HG03354 (cell line): ENCODE results near the gene SEC31A.
"Not testable (repeated sequence)": the region's sequence is repeated elsewhere in the genome, so short reads cannot be mapped to it uniquely, and the experiment has no call there.

ENCODE experiments used
- ATAC-seq: cut with Tn5 transposase; IDR thresholded peaks from one replicate; pipeline ENCODE4 v1.9.1; 2021; ENCODE audit warnings: mild to moderate bottlenecking; ENCODE audit not compliant: unreplicated experiment, poor library complexity, severe bottlenecking

Gene SEC31A

DNA sequence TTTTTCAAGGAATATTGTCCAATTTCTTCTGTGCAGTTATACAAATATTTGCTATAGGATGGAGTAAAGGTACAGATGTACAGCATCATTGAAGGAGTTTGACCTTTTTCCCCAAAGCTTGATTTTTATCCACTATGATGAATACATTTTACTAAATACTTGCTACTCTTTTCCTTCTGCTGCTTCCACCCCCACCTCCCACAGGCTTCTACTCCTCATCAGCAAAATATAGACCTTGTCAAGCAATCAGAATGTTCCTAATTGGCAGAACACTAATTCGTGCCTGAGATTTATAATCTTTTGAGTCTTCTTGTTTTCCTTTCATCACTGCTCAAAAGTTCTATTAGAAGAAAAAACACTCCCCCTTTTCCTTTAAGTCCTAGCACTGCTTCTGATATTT lies 5.8 kb upstream of the SEC31A start:
- ATAC-seq, result no peak

DNA sequence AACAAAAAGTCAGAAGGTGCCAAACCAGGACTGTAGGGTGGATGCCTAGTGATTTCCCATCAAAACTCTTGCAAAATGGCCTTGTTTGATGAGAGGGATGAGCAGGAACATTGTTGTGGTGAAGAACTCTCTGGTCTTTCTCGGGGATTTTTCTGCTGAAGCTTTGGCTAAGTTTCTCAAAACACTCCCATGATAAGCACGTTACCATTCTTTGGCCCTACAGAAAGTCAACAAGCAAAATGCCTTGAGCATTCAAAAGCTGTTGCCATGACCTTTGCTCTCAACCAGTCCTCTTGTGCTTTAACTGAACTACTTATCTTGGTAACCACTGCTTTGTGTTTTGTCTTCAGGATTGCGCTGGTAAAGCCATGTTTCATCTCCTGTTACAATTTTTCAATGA lies 3.0 kb upstream of the SEC31A start:
- no peak for ATAC-seq

DNA sequence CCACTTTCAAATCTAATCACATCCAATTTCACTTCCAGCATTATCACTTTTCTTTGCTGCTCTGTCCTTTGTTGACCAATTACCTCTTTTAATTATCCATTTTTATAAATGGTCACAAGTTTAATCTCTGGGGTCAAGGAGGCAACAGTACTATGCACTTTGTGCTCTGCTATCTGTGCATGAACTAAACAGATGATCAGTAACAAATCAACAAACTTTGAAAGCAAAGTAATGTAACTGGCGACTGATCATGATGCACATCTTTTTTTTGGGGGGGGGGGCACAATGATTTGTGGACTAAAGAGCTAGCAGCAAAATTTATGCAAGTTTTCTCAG lies 1.5 kb upstream of the SEC31A start:
- ATAC-seq, result no peak

DNA sequence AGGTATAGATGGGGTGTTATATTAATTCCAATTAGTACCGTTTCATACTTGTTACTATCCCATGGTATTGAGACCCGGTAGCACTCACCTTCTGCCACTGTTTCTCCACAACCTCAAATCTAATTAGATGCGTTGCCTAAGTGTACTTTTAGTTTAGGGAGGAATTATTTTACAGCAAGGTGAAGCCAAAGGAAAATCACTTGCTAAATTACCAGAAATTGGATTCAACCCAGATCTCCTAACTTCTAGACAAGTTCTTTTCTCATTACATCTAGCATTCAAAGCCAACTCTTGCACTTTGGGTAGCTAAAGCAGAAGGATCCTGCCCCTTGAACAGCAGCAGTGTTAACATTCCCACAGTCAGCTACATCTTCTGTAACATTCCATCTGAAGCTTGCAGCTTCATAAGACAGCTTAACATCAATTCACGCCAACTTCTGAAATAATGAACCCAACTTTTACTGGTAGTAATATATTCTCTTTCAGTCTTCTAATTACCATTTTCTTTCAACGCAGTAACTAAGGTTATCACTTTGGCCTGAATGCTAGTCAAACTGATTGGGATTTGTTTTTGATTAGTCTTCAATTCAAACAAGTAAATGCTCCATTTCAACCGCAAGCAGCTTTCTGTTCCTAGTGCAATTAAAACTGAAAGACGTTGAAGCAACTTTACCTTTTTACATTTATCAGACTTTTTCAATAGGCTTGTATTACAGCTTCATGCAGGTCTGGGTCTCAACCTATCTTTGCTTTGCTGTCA lies 934 bp upstream of the SEC31A start:
- ATAC-seq, result peak; percentile 5

DNA sequence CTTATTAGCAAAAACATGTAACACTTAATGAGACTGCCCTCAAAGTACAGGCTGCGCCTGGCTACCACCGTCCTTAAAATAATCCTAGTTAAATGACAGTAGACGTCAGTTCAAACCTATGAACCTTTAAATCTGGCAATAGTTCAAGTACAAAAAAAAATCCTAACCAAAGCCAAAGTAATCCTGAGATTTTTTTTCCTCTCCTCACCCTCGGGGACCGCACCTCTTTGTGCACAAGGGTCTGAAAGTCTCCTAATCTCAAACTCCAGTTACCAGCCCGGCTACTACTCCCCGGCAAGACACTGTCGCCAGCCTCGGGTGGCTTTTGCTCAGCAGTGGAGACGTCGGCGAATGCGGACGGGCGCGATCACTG lies 439 bp downstream of the SEC31A start:
- ATAC-seq, result peak; percentile 2

GRCh38 chr4:82889287-82889686 lies 1.7 kb downstream of the SEC31A start:
- ATAC-seq, result no peak

- ATAC-seq, result no peak
Measured at GRCh38 chr4:82886147-82886942, 4.6 kb downstream of the SEC31A start.

GRCh38 chr4:82885410-82885809 lies 5.5 kb downstream of the SEC31A start:
- ATAC-seq, result no peak

DNA sequence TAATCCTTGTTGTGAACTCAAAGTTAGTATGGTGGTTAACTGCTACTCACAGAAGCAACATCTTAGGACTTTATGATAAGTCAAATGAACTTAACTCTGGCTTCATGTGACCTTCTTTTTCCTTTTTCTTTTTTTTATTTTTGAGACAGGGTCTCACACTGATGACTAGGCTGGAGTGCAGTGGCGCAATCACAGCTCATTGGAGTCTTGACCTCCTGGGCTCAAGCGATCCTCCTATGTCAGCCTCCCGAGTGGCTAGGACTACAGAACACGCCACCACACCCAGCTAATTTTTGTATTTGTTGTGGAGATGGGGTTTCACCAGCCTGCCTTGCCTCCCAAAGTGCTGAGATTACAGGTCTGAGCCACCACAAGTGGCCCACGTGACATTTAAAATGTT lies 22.4 kb downstream of the SEC31A start:
- no peak for ATAC-seq

DNA sequence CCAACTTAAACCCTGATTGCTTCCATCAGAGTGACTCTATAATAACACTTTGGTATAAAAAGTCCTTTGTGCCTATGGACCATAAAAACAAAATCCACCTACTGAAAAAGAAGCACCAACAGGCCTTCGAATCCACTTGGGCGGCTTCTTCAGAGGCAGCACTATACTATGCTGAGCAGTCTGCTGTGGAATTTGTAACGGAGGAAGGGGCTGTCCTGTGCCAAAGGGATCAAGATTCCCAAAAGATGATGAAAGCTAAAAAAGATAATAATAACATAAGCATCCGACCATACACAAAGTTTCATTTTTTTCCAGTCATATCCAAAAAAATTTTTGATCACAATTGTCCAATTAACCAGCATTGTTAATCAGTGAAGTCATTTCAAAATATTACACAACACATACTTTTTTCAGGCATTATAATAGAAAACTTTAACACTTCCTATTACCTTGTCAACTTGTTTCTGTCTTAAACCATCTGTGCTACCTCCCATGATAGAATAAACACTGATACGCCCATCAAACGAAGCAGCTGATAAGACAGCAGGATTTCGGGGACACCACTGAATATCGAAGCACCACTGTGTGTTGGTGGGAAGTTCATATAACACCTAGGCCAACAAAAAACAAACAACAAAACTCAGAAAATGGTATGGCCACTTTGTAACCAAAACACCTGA lies 24.1 kb downstream of the SEC31A start:
- ATAC-seq, result no peak

DNA sequence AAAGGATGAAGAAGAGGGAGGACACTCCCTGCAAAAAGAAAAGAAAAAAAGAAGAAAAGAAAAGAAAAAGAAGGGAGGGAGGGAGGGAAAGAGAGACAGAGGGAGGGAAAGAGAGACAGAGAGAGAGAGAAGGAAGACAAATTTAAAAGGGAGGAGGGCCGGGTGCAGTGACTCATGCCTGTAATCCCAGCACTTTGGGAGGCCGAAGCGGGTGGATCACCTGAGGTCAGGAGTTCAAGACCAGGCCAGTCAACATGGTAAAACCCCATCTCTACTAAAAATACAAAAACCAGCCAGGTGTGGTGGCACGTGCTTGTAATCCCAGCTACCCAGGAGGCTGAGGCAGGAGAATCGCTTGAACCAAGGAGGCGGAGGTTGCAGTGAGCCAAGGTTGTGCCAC lies 24.9 kb downstream of the SEC31A start:
- not testable (repeated sequence) for ATAC-seq

- ATAC-seq, result no peak
Measured at GRCh38 chr4:82865592-82865991, 25.4 kb downstream of the SEC31A start.

DNA sequence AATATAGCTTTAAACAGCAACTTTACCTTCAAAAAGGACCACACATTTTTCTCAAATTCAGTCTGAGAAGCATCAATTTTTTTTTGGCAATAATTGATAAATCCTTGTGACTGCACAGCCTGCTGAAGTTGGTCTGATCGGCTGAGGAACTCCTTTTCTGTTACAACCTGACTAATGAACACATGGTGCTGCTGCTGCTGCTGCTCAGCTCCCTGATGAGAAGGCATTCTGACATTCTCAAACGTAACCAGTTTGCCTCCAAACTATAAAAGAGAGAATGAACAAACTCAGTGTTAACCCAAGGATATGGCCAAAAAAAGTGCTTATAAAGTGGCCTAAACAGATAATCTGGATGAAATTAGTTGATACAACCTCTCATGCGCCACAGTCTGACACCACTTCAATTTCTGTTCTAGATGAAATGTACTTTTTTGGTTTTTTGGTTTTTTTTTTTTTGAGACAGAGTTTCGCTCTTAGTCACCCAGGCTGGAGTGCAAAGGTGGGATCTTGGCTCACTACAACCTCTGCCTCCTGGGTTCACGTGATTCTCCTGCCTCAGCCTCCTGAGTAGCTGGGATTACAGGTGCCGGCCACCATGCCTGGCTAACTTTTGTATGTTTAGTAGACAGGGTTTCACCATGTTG lies 26.5 kb downstream of the SEC31A start:
- no peak for ATAC-seq

DNA sequence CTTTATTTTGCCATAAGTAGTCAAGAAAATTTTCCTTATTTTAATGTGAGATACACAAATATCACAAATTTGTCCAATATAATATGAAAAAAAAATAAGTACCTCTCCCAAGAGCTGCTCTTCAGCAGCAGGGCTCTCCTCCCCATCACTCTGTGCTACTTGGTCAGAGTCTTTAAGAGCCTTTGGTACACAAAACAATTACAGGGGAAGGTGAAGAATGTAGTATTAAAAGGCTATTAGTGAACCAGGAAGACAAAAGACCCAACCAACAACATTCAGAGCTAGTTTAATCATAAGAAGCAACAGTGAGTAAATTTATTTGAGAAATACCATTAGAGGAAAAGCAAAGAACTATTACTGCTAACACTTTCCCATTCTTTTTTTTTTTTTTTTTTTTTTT lies 29.4 kb downstream of the SEC31A start:
- ATAC-seq, result no peak

DNA sequence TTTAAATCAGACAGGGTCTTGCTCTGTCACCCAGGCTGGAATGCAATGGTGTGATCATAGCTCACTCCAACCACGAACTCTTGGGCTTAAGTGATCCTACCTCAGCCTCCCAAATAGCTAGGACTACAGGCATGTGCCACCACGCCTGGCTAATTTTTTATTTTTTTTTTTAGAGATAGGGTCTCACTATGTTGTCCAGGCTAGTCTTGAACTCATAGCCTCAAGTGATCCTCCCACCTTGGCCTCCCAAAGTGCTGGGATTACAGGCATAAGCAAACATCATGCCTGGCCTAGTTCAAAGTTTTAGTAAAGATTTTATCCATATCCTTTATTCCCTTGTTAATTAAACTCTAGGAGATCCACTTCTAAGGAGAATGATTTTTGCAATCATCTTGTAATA lies 30.5 kb downstream of the SEC31A start:
- not testable (repeated sequence) for ATAC-seq

- no peak for ATAC-seq
Measured at GRCh38 chr4:82852751-82853285, 38.1 kb downstream of the SEC31A start.

DNA sequence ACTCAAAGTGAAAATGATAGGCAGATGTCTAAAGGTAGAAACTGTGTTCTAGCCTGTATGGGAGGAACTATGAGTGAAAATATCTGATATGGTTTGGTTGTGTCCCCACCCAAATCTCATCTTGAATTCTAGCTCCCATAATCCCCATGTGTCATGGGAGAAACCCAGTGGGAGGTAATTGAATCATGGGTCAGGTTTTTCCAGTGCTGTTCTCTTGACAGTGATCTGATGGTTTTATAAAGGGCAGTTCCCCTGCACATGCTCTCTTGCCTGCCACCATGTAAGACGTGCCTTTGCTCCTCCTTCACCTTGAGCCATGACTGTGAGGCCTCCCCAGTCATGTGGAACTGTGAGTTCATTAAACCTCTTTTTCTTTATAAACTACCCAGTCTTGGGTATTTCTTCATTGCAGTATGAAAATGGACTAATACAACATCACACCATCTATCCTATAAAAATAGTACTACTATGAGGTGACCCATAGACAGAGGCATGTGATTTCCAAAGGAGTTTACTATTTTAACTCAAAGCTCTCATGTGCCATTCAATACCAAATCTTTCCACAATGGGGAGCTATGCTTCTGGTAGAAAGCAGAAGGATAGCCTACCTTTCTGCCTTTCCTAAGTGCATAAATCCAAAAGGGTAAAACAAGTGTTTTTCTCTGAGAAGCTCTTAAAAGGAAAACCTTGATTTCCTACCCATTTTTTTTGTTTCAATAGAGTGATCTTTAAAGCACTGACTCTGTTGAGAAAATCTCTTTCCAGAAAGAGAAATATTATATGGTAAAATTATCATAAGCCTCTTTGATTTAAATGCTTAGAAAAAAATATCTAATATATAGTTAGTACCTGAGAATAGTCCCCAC lies 38.8 kb downstream of the SEC31A start:
- no peak for ATAC-seq

DNA sequence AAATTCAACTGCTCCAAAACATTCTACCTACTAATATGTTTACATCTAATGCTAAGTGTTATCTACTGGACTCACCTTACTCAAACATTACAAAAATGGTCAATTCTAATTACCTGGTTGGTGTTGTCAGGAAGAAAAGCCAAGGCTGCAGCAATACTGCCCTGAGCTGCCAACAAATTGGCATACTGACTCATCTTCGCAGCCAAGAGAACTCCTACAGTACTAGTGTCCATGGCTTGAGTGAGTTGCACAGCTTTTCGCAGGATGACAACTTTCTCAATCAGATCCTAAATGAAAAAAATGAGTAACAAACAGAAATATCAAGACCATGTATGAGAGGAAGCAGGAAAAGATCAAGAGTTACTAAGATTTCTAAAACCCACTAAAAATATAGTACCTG lies 39.6 kb downstream of the SEC31A start:
- ATAC-seq, result no peak

- ATAC-seq, result no peak
Measured at GRCh38 chr4:82850684-82851083, 40.3 kb downstream of the SEC31A start.
